CD4-positive, alpha-beta T cell treated with Interleukin-21 for 1 hour (primary cell): Measurements from ENCODE around the gene LIMK2.

Experiments
- DNase-seq: peaks from one replicate; pipeline ENCODE4 v3.0.0-alpha.2; 2020

LIMK2 gene

GRCh38 chr22:31275576-31275975 is 63.5 kb downstream of the LIMK2 start:
- no peak for DNase-seq

- no peak for DNase-seq
Observed at GRCh38 chr22:31276426-31277167, 64.5 kb downstream of the LIMK2 start.

- no peak for DNase-seq
Observed at GRCh38 chr22:31277741-31278140, 65.6 kb downstream of the LIMK2 start.

- no peak for DNase-seq
Observed at GRCh38 chr22:31278151-31278621, 66.1 kb downstream of the LIMK2 start.

GRCh38 chr22:31278626-31279326 is 66.7 kb downstream of the LIMK2 start:
- peak; percentile 64 for DNase-seq

- DNase-seq = no peak
Observed at GRCh38 chr22:31279327-31279669, 67.2 kb downstream of the LIMK2 start.

GRCh38 chr22:31279821-31280505 is 67.9 kb downstream of the LIMK2 start:
- DNase-seq = no peak

GRCh38 chr22:31281733-31282132 is 69.6 kb downstream of the LIMK2 start:
- DNase-seq = no peak

- no peak for DNase-seq
Observed at GRCh38 chr22:31282748-31283468, 70.8 kb downstream of the LIMK2 start.

GRCh38 chr22:31284281-31285155 is 72.4 kb downstream of the LIMK2 start:
- DNase-seq = no peak

- DNase-seq = peak; percentile 84
Observed at GRCh38 chr22:31286360-31287255, 74.5 kb downstream of the LIMK2 start.

- no peak for DNase-seq
Observed at GRCh38 chr22:31287818-31288495, 75.9 kb downstream of the LIMK2 start.

- no peak for DNase-seq
Observed at GRCh38 chr22:31288496-31289240, 76.6 kb downstream of the LIMK2 start.

GRCh38 chr22:31289344-31289743 is 77.2 kb downstream of the LIMK2 start:
- DNase-seq = peak; percentile 40

GRCh38 chr22:31290494-31291471 is 78.7 kb downstream of the LIMK2 start:
- peak; percentile 96 for DNase-seq

- DNase-seq = peak; percentile 42
Observed at GRCh38 chr22:31291481-31292235, 79.6 kb downstream of the LIMK2 start.

GRCh38 chr22:31292236-31292989 is 80.3 kb downstream of the LIMK2 start, which contains the start of gene PIK3IP1:
Gene PIK3IP1 (minus strand): TSS chr22:31292488. CDS start chr22:31292344, 144 bp downstream.
- DNase-seq = peak; percentile 89
